ENCODE results near the gene C1orf21. TPM values are rescaled to one million over a fixed set of nuclear protein-coding genes. Genes with fewer than 3 reads are reported as not detected.

C1orf21 gene
- total and polyA plus RNA-seq, 12 donors: 23.2 to 177 (median 87.9) TPM

- TF ChIP-seq POLR2A (IDR thresholded peaks at IDR 0.05) (no peak), CTCF (IDR thresholded peaks at IDR 0.05) (no peak)
- H3K27me3 ChIP-seq: no peaks in the 10 kb centered on the region
- no peaks in the 10 kb centered on the region for H3K36me3 ChIP-seq (replicated peaks in 1 of 2)
- H3K4me3 ChIP-seq: no peak overlapping the region
- no peak for DNase-seq
- no peaks in the 10 kb centered on the region for H3K9me3 ChIP-seq (replicated peaks in 1 of 3)
- peaks cover 15 to 53% of the 10 kb centered on the region in 2 donors for H3K4me1 ChIP-seq (replicated peaks in 1 of 2)
- intact Hi-C loops (cut with DNase I): no loop called here
- 41 to 49% (median 42%) methylated on average over 2 of the region's 2 CpGs for WGBS, 4 donors
- no peak overlapping the region for H3K27ac ChIP-seq
Measured at GRCh38 chr1:184416481-184416880, 29.7 kb downstream of the C1orf21 start.

- Histone ChIP-seq H3K4me1 (replicated peaks in 1 of 2) (peaks cover 15 to 57% of the 10 kb centered on the region in 2 donors), H3K36me3 (replicated peaks in 1 of 2) (no peaks in the 10 kb centered on the region), H3K27ac (no peak overlapping the region), H3K27me3 (no peaks in the 10 kb centered on the region), H3K4me3 (no peak overlapping the region), H3K9me3 (replicated peaks in 1 of 3) (no peaks in the 10 kb centered on the region)
- no peak for DNase-seq
- 68 to 76% (median 74%) methylated on average over 3 of the region's 3 CpGs for WGBS, 4 donors
- intact Hi-C loops (cut with DNase I): no loop called here
- TF ChIP-seq CTCF (IDR thresholded peaks at IDR 0.05) (no peak), POLR2A (IDR thresholded peaks at IDR 0.05) (no peak)
Measured at GRCh38 chr1:184416946-184417345, 30.1 kb downstream of the C1orf21 start.

GRCh38 chr1:184417916-184418315, 31.1 kb downstream of the C1orf21 start:
- no peak overlapping the region for H3K27ac ChIP-seq
- intact Hi-C loops (cut with DNase I): no loop called here
- H3K27me3 ChIP-seq: no peaks in the 10 kb centered on the region
- H3K9me3 ChIP-seq (replicated peaks in 1 of 3): no peaks in the 10 kb centered on the region
- no peak for DNase-seq
- no peak overlapping the region for H3K4me3 ChIP-seq
- whole genome bisulfite sequencing, 4 donors: 80 to 100% (median 100%) methylated on average over 1 of the region's 1 CpG
- H3K36me3 ChIP-seq (replicated peaks in 1 of 2): no peaks in the 10 kb centered on the region
- H3K4me1 ChIP-seq (replicated peaks in 1 of 2): peaks cover 15 to 57% of the 10 kb centered on the region in 2 donors
- no peak for TF ChIP-seq CTCF (IDR thresholded peaks at IDR 0.05)
- no peak for TF ChIP-seq POLR2A (IDR thresholded peaks at IDR 0.05)

GRCh38 chr1:184418652-184419349, 32.0 kb downstream of the C1orf21 start:
- TF ChIP-seq CTCF (IDR thresholded peaks at IDR 0.05): no peak
- TF ChIP-seq POLR2A (IDR thresholded peaks at IDR 0.05): no peak
- no peak for DNase-seq
- no peak overlapping the region for H3K4me3 ChIP-seq
- no peaks in the 10 kb centered on the region for H3K36me3 ChIP-seq (replicated peaks in 1 of 2)
- intact Hi-C loops (cut with DNase I): no loop called here
- 65 to 77% (median 75%) methylated on average over 4 of the region's 4 CpGs for WGBS, 4 donors
- no peaks in the 10 kb centered on the region for H3K9me3 ChIP-seq (replicated peaks in 1 of 3)
- peaks cover 15 to 57% of the 10 kb centered on the region in 2 donors for H3K4me1 ChIP-seq (replicated peaks in 1 of 2)
- H3K27me3 ChIP-seq: no peaks in the 10 kb centered on the region
- no peak overlapping the region for H3K27ac ChIP-seq
